UCSD-AML1 (cell line): Measurements from ENCODE around the gene AQP3.
A peak's percentile ranks its signal among the peaks of the same experiment; 100 is the strongest.
"Not testable (repeated sequence)": the region's sequence is repeated elsewhere in the genome, so short reads cannot be mapped to it uniquely, and the experiment has no call there.

Experiments
- DNase-seq: peaks from one replicate; lab custom pipeline; 2025; ENCODE audit not compliant: unreplicated experiment; lab: John Stamatoyannopoulos, UW

The AQP3 gene

GRCh38 chr9:33418090-33418489 lies 29.3 kb downstream of the AQP3 start:
- no peak for DNase-seq

- DNase-seq, result no peak
Measured at GRCh38 chr9:33416996-33417395, 30.4 kb downstream of the AQP3 start.

- peak; percentile 65 for DNase-seq
Measured at GRCh38 chr9:33415501-33416038, 31.8 kb downstream of the AQP3 start.

GRCh38 chr9:33414889-33415500 lies 32.4 kb downstream of the AQP3 start:
- DNase-seq, result no peak

- no peak for DNase-seq
Measured at GRCh38 chr9:33414268-33414667, 33.1 kb downstream of the AQP3 start.

GRCh38 chr9:33408087-33408486 lies 39.3 kb downstream of the AQP3 start:
- DNase-seq, result no peak

GRCh38 chr9:33407061-33407460 lies 40.3 kb downstream of the AQP3 start:
- no peak for DNase-seq

- DNase-seq, result no peak
Measured at GRCh38 chr9:33404788-33405362, 42.5 kb downstream of the AQP3 start.

- DNase-seq, result no peak
Measured at GRCh38 chr9:33403941-33404787, 43.2 kb downstream of the AQP3 start.

GRCh38 chr9:33402371-33402770 lies 45.0 kb downstream of the AQP3 start, which contains the start of gene AQP7:
Gene AQP7, minus strand, starts transcription at chr9:33402568. Its CDS starts 1,306 bp downstream, at chr9:33401262.
- not testable (repeated sequence) for DNase-seq

GRCh38 chr9:33401809-33402208 lies 45.6 kb downstream of the AQP3 start:
- not testable (repeated sequence) for DNase-seq

GRCh38 chr9:33399047-33399446 lies 48.3 kb downstream of the AQP3 start:
- not testable (repeated sequence) for DNase-seq

GRCh38 chr9:33397801-33398200 lies 49.6 kb downstream of the AQP3 start:
- DNase-seq, result not testable (repeated sequence)

- not testable (repeated sequence) for DNase-seq
Measured at GRCh38 chr9:33395159-33395879, 52.1 kb downstream of the AQP3 start.

- DNase-seq, result not testable (repeated sequence)
Measured at GRCh38 chr9:33393986-33394385, 53.4 kb downstream of the AQP3 start.

GRCh38 chr9:33393581-33393980 lies 53.8 kb downstream of the AQP3 start:
- DNase-seq, result no peak

GRCh38 chr9:33392591-33393021 lies 54.8 kb downstream of the AQP3 start:
- not testable (repeated sequence) for DNase-seq
